HL-60 (cell line): ENCODE data around the gene ZSCAN2.
"Not testable (repeated sequence)": the region's sequence is repeated elsewhere in the genome, so short reads cannot be mapped to it uniquely, and the experiment has no call there.

Experiments
- DNase-seq, 2 experiments: peaks; one replicate each; pipeline ENCODE4 v3.0.0-alpha.2; 2010 to 2020; ENCODE audit warnings: low read depth in 1 of 2, low spot score in 1 of 2
- H3K27ac ChIP-seq: fragments of 250-450 bp; sonication (Bioruptor Pico); replicated peaks from 2 replicates; pipeline ENCODE4 v1.5.1; 2020; ENCODE audit warnings: mild to moderate bottlenecking, moderate library complexity
- H3K27me3 ChIP-seq: fragments of 250-450 bp; sonication (Bioruptor Pico); 2 replicates; pipeline ENCODE4 v1.5.1; 2021; ENCODE audit warnings: mild to moderate bottlenecking, moderate library complexity; ENCODE audit not compliant: insufficient read depth, poor library complexity, severe bottlenecking
- H3K4me3 ChIP-seq: replicated peaks from 2 replicates; pipeline ENCODE4 v1.5.1; 2011; ENCODE audit warnings: mild to moderate bottlenecking, control low read depth, low read length; ENCODE audit not compliant: insufficient read depth
- CTCF ChIP-seq: IDR thresholded peaks from one replicate; pipeline ENCODE4 v1.5.1; 2011; ENCODE audit warnings: low read length, control low read depth, inconsistent platforms; ENCODE audit not compliant: insufficient read depth
- GABPA ChIP-seq: IDR thresholded peaks from 2 replicates; pipeline ENCODE4 v1.6.1; 2012; ENCODE audit warnings: low read depth
- POLR2AphosphoS5 ChIP-seq: IDR thresholded peaks from 2 replicates; pipeline ENCODE4 v1.6.1; 2012; ENCODE audit warnings: low read depth
- REST ChIP-seq: IDR thresholded peaks from 2 replicates; pipeline ENCODE4 v1.6.1; 2012; ENCODE audit warnings: low read depth; ENCODE audit not compliant: insufficient replicate concordance
- SPI1 ChIP-seq: IDR thresholded peaks from 2 replicates; pipeline ENCODE4 v1.6.1; 2012; ENCODE audit warnings: low read depth, mild to moderate bottlenecking, borderline replicate concordance

The ZSCAN2 gene

GRCh38 chr15:84633311-84634227 lies 32.8 kb downstream of the ZSCAN2 start:
- Histone ChIP-seq H3K27me3 (no peaks in the 10 kb centered on the region), H3K27ac (peak overlapping the region; percentile 70), H3K4me3 (peak overlapping the region; percentile 62)
- DNase-seq, result peak; percentile 35 to 77
- TF ChIP-seq GABPA (no peak), REST (no peak), POLR2AphosphoS5 (no peak), CTCF (no peak)

GRCh38 chr15:84634228-84634837 lies 33.5 kb downstream of the ZSCAN2 start:
- Histone ChIP-seq H3K4me3 (peak overlapping the region; percentile 62), H3K27me3 (no peaks in the 10 kb centered on the region), H3K27ac (0 out of 2 replicates have a peak overlapping the region, but pooled peaks have one; percentile 18)
- no peak for DNase-seq
- TF ChIP-seq GABPA, result no peak

GRCh38 chr15:84638103-84638502 lies 37.3 kb downstream of the ZSCAN2 start:
- peak in 1 of 2 experiments; percentile 43 for DNase-seq

GRCh38 chr15:84641871-84642270 lies 41.1 kb downstream of the ZSCAN2 start:
- H3K27ac ChIP-seq, H3K4me3 ChIP-seq, DNase-seq, H3K27me3 ChIP-seq: not testable (repeated sequence)

More at GRCh38 chr15:84638103-84638502, 37.3 kb downstream of the ZSCAN2 start:
- TF ChIP-seq GABPA, result no peak
- TF ChIP-seq CTCF, result no peak
- TF ChIP-seq SPI1, result no peak
- no peak for TF ChIP-seq REST
- no peak for TF ChIP-seq POLR2AphosphoS5
- Histone ChIP-seq H3K4me3 (no peak overlapping the region), H3K27ac (0 out of 2 replicates have a peak overlapping the region, but pooled peaks have one; percentile 3), H3K27me3 (no peaks in the 10 kb centered on the region)

GRCh38 chr15:84642640-84643039 lies 41.8 kb downstream of the ZSCAN2 start:
- not testable (repeated sequence) for H3K27ac ChIP-seq, H3K27me3 ChIP-seq, DNase-seq, H3K4me3 ChIP-seq
